GOT3 (cell line): ENCODE measurements around the gene NECAP2.
A peak's percentile ranks its signal among the peaks of the same experiment; 100 is the strongest.

Experiments used
- DNase-seq: peaks from one replicate; lab custom pipeline; 2025; ENCODE audit warnings: mixed read lengths; lab: John Stamatoyannopoulos, UW

Gene NECAP2

DNA sequence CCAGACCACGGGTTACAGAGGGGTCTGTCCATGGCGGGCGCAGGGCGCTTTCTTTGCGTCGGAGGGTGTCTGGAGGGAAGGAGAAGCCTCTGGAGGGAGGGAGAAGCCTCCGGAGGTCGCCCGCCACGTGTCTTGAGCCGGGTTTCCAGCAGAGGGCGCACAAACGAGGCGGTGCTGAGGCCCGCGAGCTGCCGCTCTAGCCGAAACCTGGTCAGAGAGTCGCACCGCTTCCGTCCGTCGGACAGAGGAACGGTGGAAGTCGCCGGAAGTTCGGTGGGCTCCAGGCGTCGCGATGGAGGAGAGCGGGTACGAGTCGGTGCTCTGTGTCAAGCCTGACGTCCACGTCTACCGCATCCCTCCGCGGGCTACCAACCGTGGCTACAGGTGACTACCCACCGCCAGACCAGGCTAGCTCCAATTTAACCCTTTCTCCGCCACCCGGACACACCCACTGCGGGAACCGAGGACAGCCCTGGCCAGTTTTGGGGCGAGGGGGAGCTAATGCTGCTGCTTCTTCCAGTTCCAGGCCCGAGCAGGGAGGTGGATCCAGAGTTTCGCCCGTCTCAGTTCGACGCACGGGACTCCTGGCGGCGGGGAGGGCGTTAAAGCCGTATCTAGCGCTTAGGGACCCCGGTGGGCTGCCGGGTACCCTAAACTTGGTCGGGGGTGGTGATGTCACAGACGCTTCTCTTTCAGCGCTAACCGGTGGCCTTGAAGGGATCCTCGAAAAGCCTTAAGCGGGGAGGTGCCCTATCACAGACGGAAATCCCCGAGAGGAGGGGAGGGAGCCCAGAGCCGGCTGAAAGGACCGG is at the start of gene NECAP2:
NECAP2 (plus strand) TSS at position 255 of the 812 bp plus-strand sequence; CDS start at position 293, 38 bp downstream.
- peak; percentile 85 for DNase-seq

DNA sequence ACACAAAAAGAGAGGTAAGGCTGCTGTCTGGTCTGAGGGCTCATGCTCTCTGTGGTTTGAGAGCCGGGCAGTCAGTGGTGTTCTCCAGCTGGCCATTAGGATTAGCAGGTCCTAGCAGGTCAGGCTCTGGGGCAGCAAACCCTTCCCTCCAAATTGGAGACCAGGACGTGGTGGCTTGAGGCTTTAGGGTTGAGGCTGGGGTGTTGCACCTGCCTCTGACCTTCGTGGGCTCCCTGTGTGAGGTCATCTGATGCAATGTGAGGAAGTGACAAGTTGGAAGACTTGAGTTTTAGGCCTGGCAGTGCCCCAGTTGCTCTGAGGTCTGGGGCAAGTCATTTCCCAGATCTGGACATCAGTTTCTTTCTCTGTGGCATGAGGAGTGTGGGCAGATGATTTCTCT is 49.1 kb upstream of the NECAP2 start:
- no peak for DNase-seq

DNA sequence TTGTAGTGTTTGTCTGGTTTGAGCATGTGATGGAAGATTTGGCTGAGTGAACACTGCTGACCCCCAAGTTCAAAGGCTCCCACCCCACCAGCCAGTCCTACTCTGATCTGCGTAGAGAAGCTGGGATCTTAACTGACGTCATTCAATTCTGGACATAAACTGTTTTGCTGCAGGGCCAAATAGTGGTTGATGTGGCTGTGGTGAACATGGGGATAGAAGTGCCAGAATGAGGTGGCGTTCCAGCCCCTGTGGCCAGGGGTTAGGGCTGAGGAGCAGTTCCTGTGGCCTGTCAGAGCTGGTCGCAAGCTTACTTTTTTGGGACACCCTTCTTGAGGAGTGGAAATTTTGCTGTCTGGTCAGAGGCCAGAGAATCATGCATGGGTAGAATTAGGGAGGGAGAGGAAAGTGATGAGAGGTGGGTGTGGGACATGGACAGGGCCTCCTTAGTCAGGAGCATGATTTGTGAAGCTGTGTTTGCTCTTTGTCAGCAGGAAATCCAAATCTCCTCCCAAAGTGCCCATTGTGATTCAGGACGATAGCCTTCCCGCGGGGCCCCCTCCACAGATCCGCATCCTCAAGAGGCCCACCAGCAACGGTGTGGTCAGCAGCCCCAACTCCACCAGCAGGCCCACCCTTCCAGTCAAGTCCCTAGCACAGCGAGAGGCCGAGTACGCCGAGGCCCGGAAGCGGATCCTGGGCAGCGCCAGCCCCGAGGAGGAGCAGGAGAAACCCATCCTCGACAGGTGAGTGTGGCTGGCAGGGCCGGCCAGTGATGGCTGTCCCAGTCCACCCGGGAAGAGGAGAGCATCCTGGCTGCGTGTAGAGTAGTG is 47.6 kb upstream of the NECAP2 start:
- no peak for DNase-seq

GRCh38 chr1:16393570-16394521 is 46.7 kb upstream of the NECAP2 start:
- DNase-seq, result no peak

GRCh38 chr1:16394977-16395376 is 45.5 kb upstream of the NECAP2 start:
- DNase-seq, result no peak

DNA sequence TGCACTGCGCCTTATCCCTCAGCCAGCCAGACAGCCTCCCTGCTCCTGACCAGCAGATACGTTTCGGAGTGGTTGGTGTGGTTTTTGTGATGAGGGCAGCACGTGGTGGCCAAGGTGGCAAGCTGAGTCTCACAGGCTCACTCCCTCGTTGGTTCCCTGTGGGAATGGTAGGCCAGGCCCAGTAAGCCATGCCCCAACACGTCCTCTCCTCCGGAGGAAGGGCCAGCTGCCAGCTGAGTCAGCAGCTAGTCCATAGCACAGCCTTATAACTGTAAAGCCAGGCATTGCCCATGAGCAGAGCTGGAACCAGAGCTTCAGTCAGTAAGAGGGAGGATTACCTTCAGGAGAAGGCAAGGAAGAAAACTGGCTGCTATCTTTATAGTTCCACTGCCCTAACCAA is 43.9 kb upstream of the NECAP2 start:
- DNase-seq, result peak; percentile 24

DNA sequence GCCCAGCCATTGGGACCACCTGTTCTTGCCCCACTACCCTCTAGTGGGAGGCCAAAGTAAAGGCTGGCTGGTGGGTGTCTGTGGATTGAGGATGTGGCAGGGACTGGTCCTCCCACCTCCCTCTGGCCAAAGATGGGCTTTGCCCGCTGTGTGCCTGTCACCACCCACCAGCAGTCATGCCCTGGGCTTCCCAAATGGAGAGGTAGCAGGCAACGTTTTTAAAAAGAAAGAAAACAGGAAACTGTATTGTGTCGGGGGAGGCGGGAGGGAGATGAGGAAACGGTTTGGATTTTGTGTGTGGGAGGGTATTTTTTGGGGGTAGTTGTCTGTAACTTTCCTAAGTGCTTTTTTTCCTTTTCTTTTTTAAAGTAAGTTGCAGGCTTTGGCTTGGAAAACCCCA is 43.4 kb upstream of the NECAP2 start:
- no peak for DNase-seq

DNA sequence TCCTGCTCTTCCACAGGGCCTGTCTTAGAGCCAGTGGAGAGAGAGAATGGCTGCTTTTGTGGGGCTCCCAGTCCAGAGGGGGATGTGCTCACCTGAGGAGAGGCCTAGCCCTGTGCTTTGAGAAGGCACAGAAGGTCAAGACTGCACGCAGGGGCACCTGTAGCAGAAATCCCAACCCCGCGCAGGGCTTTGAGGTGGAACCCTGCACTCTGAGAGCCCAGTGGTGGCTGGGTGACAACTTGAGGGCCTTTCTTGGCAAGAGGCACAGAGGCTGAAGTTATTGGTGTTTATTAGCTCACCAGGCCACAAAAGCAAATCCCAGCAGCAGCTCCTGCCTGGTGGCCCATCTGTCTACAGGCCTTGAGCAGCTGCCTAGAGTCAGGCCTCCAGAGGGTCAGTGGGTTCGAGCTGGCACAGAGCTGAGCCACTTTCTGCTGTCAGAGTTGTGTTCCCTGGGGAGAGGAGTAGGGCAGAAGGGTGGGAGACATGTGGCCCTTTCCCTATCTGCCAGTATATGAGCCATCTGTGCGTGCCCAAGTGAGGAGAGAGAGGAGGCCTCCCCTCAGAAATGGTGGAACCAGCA is 42.1 kb upstream of the NECAP2 start:
- no peak for DNase-seq

GRCh38 chr1:16402742-16403141 is 37.8 kb upstream of the NECAP2 start:
- no peak for DNase-seq

- no peak for DNase-seq
Observed at GRCh38 chr1:16405441-16405840, 35.1 kb upstream of the NECAP2 start.

DNA sequence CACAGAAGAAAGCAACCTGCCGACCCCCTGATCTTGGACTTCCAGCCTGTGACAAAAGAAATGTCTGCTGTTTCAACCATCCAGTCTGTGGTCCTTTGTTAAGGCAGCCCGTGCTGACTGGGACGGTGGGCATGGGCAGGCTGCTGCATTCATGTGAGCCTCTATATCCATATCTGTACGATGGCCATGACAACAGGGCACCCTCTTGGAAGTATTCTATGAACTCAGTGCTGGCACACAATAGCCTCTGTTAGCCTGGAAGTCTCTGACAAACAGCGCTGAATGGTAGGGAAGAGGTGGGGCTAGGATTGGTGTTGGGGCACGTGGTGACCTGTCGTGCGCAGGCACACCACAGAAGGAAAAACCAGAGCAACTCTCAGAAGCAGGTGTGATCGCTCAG is 33.7 kb upstream of the NECAP2 start:
- DNase-seq, result no peak

- DNase-seq, result no peak
Observed at GRCh38 chr1:16409536-16410152, 30.9 kb upstream of the NECAP2 start.

GRCh38 chr1:16410803-16411202 is 29.7 kb upstream of the NECAP2 start:
- DNase-seq, result no peak

GRCh38 chr1:16413191-16413590 is 27.3 kb upstream of the NECAP2 start:
- DNase-seq, result no peak

DNA sequence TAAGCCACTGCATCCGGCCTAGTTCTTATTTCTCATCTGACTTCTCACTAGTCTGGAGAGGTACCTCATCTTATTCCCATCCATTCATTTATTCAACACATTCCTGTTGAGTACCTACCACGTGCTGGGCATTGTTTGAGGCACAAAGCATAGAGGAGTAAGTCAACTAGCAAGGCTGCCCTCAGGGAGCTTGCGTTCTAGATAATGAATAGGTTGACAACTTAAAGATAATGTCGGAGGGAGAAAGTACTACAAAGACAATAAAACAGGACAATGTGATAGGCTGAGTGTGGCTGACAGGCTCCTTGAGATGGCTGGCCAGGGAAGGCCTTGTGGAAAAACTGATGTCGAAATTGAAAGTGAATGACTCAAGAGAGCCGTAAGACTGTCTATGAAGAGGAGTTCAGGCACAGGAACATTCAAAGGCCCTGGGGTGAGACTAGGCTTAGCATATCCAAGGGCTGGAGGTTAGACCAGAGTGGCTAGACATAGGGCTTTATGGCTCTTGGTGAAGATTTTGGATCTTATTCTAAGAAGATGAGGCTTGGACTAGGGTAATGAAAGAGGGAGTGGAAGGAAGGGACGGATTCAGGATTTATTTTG is 21.6 kb upstream of the NECAP2 start:
- DNase-seq, result no peak

DNA sequence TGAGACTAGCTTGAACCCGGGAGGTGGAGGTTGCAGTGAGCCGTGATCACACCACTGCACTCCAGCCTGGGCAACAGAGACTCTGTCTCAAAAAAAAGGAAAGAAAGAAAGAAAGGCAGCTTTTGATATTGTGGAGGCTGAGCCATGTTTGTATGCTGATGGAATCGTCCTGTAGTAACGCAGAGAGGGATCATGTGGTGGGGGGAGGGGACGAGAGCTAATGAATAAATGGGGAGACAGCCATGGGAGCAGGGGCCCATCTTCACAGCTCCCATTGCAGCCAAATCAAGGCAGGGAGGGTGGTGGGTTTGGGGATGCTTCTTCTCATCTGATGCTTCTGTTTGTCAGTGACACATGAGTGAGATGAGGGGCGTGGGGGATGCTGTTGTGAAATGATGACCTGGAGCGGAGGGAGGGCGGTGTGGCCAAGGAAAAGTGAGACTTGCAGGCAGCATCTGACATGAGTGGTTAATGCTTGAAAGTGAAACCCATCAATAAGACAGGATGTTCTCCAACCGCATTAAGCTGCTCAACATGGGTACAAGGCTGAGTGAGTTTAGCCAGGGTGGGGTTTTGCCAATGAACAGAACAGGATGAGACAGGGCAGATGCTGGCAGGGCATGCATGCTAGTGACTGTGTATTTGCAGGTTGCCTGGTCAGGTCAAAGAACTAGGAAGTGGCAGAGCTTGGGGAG is 20.0 kb upstream of the NECAP2 start:
- no peak for DNase-seq

- no peak for DNase-seq
Observed at GRCh38 chr1:16421201-16421600, 19.3 kb upstream of the NECAP2 start.

DNA sequence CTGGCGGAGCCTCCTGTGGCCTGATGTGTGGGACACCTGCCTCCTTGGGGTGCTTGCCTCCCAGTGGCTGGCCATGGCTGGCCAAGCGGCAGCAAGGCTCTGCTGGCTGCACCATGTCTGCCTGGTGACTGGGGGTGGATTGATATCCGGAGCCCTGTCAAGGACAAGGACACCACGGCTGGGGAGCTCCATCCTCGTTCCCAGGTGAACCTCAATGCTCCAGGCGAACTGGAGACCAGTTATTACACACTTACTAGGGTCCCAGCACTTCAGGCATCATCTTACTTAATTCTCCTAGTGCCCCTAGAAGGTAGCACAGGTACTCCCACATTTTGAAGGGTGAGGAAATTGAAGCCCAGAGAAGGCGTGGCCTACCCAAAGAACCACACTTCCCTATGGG is 18.5 kb upstream of the NECAP2 start:
- DNase-seq, result no peak

DNA sequence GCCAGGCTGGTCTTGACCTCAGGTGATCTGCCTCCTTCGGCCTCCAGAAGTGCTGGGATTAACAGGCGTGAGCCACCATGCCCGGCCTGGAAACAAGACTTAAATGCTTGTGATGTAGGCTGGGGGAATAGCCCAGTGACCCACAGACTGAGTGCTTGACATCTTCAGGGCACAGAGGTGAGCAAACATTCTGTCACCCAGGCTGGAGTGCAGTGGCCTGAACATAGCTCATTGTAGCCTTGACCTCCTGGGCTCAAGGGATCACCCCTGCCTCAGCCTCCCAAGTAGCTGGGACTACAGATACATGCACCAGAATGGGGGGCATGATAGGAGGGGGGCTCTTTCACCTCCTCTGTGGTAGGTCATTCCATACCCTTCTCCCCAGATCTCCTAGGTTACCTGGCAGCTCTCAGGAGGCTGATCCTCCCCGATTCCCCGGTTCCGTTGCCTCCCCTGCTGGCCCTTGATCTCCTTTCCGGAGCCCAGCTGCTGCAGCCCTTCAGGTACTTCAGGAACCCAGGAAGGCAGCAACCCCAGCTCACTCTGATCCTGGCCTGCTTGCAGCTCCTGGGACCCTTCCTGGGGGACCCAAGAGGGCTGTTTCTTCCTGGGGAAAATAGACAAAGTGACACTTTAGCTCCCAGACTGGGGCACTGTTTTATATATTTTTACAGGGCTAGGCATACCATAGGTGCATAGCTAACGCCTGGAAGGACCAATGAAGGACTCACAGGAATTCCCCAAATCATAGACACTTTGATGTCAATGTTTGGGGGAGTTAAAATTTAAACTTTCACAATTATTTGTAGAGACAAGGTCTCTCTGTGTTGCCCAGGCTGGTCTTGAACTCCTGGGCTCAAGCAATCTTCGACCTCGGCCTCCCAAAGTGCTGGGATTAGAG is 15.1 kb upstream of the NECAP2 start:
- DNase-seq, result no peak
